PC-3 (cell line): ENCODE measurements around the gene OMP.

ENCODE experiments used
- EZH2 ChIP-seq: fragments of 300-600 bp; sonication (generic); IDR thresholded peaks from one replicate; pipeline ENCODE4 v1.6.1; 2017; ENCODE audit warnings: antibody characterized with exemption, mild to moderate bottlenecking, low read length; ENCODE audit not compliant: unreplicated experiment
- EZH2phosphoT487 ChIP-seq: fragments of 300-600 bp; sonication (generic); IDR thresholded peaks from 2 replicates; pipeline ENCODE4 v1.6.1; 2018; ENCODE audit warnings: mild to moderate bottlenecking, antibody characterized with exemption, low read length, borderline replicate concordance
- TF ChIP-seq, protein P1 (sequence below): fragments of 300-600 bp; sonication (generic); conservative IDR thresholded peaks from 2 replicates; pipeline ENCODE4 v1.5.1; 2017; ENCODE audit warnings: antibody characterized with exemption, low read depth, mild to moderate bottlenecking, low read length

DNA sequence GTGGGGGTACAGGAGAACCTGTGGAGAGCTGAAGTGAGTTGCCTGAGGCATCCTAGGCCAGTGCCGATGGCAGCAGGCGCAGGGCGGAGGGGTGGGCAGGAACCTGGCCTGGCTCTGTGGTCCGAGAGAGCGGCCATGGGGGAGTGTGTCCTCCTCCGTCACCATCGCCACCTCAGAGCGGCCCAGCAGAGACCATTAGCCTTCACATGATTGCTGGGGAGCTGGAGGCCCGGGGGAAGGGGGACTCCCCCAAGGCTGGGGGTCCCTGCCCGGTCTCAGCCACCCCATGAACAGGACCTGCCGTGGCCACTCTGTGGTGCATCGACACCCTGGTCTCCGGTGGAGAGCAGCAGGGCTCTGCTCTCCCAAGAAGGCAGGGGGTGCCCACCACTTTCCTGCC is 4.1 kb downstream of the OMP start:
- TF ChIP-seq, protein P1, sequence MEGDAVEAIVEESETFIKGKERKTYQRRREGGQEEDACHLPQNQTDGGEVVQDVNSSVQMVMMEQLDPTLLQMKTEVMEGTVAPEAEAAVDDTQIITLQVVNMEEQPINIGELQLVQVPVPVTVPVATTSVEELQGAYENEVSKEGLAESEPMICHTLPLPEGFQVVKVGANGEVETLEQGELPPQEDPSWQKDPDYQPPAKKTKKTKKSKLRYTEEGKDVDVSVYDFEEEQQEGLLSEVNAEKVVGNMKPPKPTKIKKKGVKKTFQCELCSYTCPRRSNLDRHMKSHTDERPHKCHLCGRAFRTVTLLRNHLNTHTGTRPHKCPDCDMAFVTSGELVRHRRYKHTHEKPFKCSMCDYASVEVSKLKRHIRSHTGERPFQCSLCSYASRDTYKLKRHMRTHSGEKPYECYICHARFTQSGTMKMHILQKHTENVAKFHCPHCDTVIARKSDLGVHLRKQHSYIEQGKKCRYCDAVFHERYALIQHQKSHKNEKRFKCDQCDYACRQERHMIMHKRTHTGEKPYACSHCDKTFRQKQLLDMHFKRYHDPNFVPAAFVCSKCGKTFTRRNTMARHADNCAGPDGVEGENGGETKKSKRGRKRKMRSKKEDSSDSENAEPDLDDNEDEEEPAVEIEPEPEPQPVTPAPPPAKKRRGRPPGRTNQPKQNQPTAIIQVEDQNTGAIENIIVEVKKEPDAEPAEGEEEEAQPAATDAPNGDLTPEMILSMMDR, result no peak
- TF ChIP-seq EZH2phosphoT487 (no peak), EZH2 (no peak)
